GM19455 (cell line): ENCODE results near the gene SP5.
"Not testable (repeated sequence)": the region's sequence is repeated elsewhere in the genome, so short reads cannot be mapped to it uniquely, and the experiment has no call there.

Experiments used
- ATAC-seq: cut with Tn5 transposase; IDR thresholded peaks from one replicate; pipeline ENCODE4 v1.9.1; 2021; ENCODE audit not compliant: unreplicated experiment

Gene SP5

GRCh38 chr2:170737406-170737805 is 22.3 kb downstream of the SP5 start:
- no peak for ATAC-seq

GRCh38 chr2:170737821-170738220 is 22.7 kb downstream of the SP5 start:
- ATAC-seq = no peak

GRCh38 chr2:170739048-170739447 is 23.9 kb downstream of the SP5 start:
- no peak for ATAC-seq

- no peak for ATAC-seq
Observed at GRCh38 chr2:170739507-170740046, 24.4 kb downstream of the SP5 start.

- ATAC-seq = no peak
Observed at GRCh38 chr2:170740660-170741059, 25.5 kb downstream of the SP5 start.

GRCh38 chr2:170742000-170742399 is 26.9 kb downstream of the SP5 start:
- no peak for ATAC-seq

- ATAC-seq = no peak
Observed at GRCh38 chr2:170742896-170743529, 27.9 kb downstream of the SP5 start.

GRCh38 chr2:170743530-170744239 is 28.5 kb downstream of the SP5 start:
- no peak for ATAC-seq

- ATAC-seq = no peak
Observed at GRCh38 chr2:170744248-170745002, 29.3 kb downstream of the SP5 start.

GRCh38 chr2:170745305-170745704 is 30.2 kb downstream of the SP5 start:
- ATAC-seq = no peak

GRCh38 chr2:170747921-170748320 is 32.8 kb downstream of the SP5 start:
- no peak for ATAC-seq

- not testable (repeated sequence) for ATAC-seq
Observed at GRCh38 chr2:170751555-170751954, 36.4 kb downstream of the SP5 start.

- ATAC-seq = no peak
Observed at GRCh38 chr2:170761572-170761971, 46.4 kb downstream of the SP5 start.

GRCh38 chr2:170762760-170763159 is 47.6 kb downstream of the SP5 start:
- ATAC-seq = no peak

- ATAC-seq = no peak
Observed at GRCh38 chr2:170763232-170763631, 48.1 kb downstream of the SP5 start.

GRCh38 chr2:170764880-170765261 is 49.7 kb downstream of the SP5 start:
- ATAC-seq = no peak

GRCh38 chr2:170766693-170767092 is 51.6 kb downstream of the SP5 start:
- no peak for ATAC-seq
